Esophagus muscularis mucosa (tissue), 4 donors: ENCODE results near the gene TMEM114. TPM values are rescaled to one million over a fixed set of nuclear protein-coding genes. Genes with fewer than 3 reads are reported as not detected.

Experiments used
- DNase-seq: peaks from one replicate; pipeline ENCODE4 v3.0.0-alpha.2; 2017; ENCODE audit errors: extremely low spot score
- H3K27ac ChIP-seq, 4 donors: fragments of 200-600 bp; sonication (generic); replicated peaks in 1 of 4; 1 replicate in 3 of 4; 2 replicates in 1 of 4; pipeline ENCODE4 v1.5.1; 2016 to 2019; ENCODE audit warnings: mild to moderate bottlenecking in 1 of 4
- H3K27me3 ChIP-seq, 4 donors: fragments of 200-600 bp; sonication (generic); one replicate each; pipeline versions ENCODE4 v1.5.1 to v1.6.0; 2016 to 2019
- H3K36me3 ChIP-seq, 4 donors: fragments of 200-600 bp; sonication (generic); one replicate each; pipeline ENCODE4 v1.5.1; 2016 to 2019
- H3K4me1 ChIP-seq, 4 donors: fragments of 200-600 bp; sonication (generic); one replicate each; pipeline ENCODE4 v1.5.1; 2016 to 2019
- H3K4me3 ChIP-seq, 4 donors: fragments of 200-600 bp; sonication (generic); 1 replicate in 2 of 4; 2 replicates in 2 of 4; pipeline ENCODE4 v1.5.1; 2016 to 2019; ENCODE audit warnings: mild to moderate bottlenecking in 4 of 4, moderate library complexity in 1 of 4
- H3K9me3 ChIP-seq, 4 donors: fragments of 200-600 bp; sonication (generic); 1 replicate in 3 of 4; 2 replicates in 1 of 4; pipeline ENCODE4 v1.5.1; 2016 to 2019
- EP300 ChIP-seq: sonication (generic); formaldehyde crosslinking; IDR thresholded peaks from one replicate; pipeline ENCODE4 v1.6.1; 2017; ENCODE audit warnings: antibody characterized with exemption
- POLR2A ChIP-seq: fragments of 450-650 bp; IDR thresholded peaks from one replicate; pipeline ENCODE4 v1.6.1; 2017; ENCODE audit warnings: antibody characterized with exemption, moderate library complexity, mild to moderate bottlenecking, low read depth
- POLR2AphosphoS5 ChIP-seq, 2 donors: sonication (generic); formaldehyde crosslinking; IDR thresholded peaks; one replicate each; pipeline ENCODE4 v1.6.1; 2017; ENCODE audit warnings: antibody characterized with exemption in 2 of 2
- WGBS: methylation state at CpG from one replicate; pipeline ENCODE4 v1.1.5; 2018; 5-methylcytosine and 5-hydroxymethylcytosine counted together
- intact Hi-C: fragments of 100-400 bp; cut with DNase I; formaldehyde crosslinking; loops from one replicate; pipeline ENCODE4 v1.15.1; 2023
- total RNA-seq, 4 donors: library from RNA; depleted of rRNA; stranded (reverse); fragments of >200 nt; gene quantifications; one replicate each; pipeline versions ENCODE4 v1.1.0 to v1.2.1, GENCODE V29; 2016
- TF ChIP-seq, protein P1 (sequence below), 3 experiments: fragments of 200-600 bp in 2 of 3; fragments of 450-650 bp in 1 of 3; sonication (generic) in 2 of 3; IDR thresholded peaks; one replicate each; pipeline ENCODE4 v1.5.1; 2017 to 2019; ENCODE audit warnings: antibody characterized with exemption in 3 of 3, mild to moderate bottlenecking in 2 of 3, moderate library complexity in 1 of 3

Gene TMEM114
- total RNA-seq, 4 donors from 2014 or later: not detected

DNA sequence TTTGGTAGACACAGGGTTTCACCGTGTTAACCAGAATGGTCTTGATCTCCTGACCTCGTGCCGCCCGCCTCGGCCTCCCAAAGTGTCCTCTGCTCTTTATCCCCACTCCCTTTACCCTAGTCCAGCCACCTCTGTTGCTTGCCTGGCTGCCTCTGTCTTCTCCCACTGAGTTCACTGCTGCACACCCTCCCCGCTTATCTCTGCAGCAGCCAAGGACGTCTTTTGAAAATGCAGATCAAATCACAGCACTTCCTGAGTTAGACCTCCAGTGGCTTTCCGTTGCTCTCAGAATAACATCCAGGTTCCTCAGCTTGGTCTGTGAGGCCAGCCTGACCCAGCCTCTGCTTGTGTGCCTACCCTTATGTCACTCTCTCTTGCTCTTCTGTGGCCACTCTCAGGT lies 36.6 kb upstream of the TMEM114 start:
- no peak for DNase-seq
- Histone ChIP-seq H3K4me1 (peaks cover 15 to 32% (median 19%) of the 10 kb centered on the region in 4 donors), H3K27me3 (no peaks in the 10 kb centered on the region), H3K36me3 (peaks cover 44 to 79% (median 68%) of the 10 kb centered on the region in 4 donors), H3K27ac (no peak overlapping the region), H3K9me3 (no peaks in the 10 kb centered on the region), H3K4me3 (no peak overlapping the region)
- 91% methylated on average over 8 of the region's 8 CpGs for WGBS
- TF ChIP-seq POLR2AphosphoS5 (IDR thresholded peaks at IDR 0.05) (no peak), EP300 (no peak), POLR2A (no peak)
- TF ChIP-seq, protein P1, sequence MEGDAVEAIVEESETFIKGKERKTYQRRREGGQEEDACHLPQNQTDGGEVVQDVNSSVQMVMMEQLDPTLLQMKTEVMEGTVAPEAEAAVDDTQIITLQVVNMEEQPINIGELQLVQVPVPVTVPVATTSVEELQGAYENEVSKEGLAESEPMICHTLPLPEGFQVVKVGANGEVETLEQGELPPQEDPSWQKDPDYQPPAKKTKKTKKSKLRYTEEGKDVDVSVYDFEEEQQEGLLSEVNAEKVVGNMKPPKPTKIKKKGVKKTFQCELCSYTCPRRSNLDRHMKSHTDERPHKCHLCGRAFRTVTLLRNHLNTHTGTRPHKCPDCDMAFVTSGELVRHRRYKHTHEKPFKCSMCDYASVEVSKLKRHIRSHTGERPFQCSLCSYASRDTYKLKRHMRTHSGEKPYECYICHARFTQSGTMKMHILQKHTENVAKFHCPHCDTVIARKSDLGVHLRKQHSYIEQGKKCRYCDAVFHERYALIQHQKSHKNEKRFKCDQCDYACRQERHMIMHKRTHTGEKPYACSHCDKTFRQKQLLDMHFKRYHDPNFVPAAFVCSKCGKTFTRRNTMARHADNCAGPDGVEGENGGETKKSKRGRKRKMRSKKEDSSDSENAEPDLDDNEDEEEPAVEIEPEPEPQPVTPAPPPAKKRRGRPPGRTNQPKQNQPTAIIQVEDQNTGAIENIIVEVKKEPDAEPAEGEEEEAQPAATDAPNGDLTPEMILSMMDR (IDR thresholded peaks at IDR 0.05): no peak
- intact Hi-C loops: no loop called here

DNA sequence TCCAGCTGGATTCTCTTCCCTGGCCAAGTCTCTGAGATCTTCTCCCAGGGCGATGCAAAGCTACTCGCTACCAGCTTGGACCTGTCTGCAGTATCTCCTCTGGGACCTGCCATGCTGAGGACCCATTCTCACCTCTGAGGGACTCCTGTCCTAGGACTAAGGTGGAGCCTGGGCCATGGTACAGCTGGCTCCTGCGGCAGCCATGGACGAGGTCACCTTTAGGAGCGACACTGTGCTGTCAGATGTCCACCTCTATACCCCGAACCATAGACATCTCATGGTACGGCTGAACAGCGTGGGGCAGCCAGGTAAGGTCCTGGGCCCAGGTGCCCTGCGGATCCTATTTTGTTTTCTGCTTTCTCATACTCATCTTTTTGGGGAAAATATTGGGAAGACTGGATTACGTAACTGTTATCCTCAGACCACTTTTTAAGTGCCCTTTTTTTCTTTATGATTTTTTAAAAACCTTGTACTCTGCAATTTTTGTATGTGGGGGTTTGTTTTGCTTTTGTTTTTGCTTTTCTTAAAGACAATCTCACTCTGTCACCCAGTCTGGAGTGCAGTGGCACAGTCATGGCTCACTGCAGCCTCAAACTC lies 35.3 kb upstream of the TMEM114 start:
- H3K9me3 ChIP-seq: no peaks in the 10 kb centered on the region
- peaks cover 44 to 65% (median 54%) of the 10 kb centered on the region in 4 donors for H3K36me3 ChIP-seq
- TF ChIP-seq, protein P1 (IDR thresholded peaks at IDR 0.05): no peak
- TF ChIP-seq POLR2AphosphoS5 (IDR thresholded peaks at IDR 0.05) (no peak), EP300 (no peak), POLR2A (no peak)
- H3K4me1 ChIP-seq: peaks cover 15 to 37% (median 20%) of the 10 kb centered on the region in 4 donors
- WGBS: 94% methylated on average over 10 of the region's 10 CpGs
- no peak overlapping the region for H3K4me3 ChIP-seq
- no peak for DNase-seq
- no peaks in the 10 kb centered on the region for H3K27me3 ChIP-seq
- no peak overlapping the region for H3K27ac ChIP-seq
- intact Hi-C loops: no loop called here

DNA sequence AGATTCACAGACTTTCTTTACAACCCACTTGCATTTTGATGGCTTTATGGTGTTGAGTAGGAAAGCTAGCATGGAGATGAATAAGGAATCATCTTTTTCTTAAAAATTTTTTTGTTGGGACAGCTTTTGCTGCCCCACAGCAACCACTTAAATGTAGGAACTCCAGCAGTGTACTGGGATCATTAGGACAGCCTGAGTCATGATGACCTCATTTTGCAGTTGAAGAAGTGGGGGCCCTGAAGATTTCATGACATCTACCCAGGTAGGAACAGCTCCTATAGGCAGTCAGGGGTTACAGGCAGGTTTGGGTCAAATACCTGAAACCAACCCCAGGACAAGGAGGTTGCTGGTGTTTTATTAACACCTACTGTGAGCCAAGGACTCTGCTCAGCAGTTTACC lies 33.3 kb upstream of the TMEM114 start:
- Histone ChIP-seq H3K36me3 (peaks cover 31 to 46% (median 35%) of the 10 kb centered on the region in 4 donors), H3K9me3 (no peaks in the 10 kb centered on the region), H3K27me3 (peaks cover 0 to 6% (median 0%) of the 10 kb centered on the region in 4 donors), H3K27ac (no peak overlapping the region), H3K4me1 (peaks cover 15 to 37% (median 20%) of the 10 kb centered on the region in 4 donors), H3K4me3 (no peak overlapping the region)
- no peak for DNase-seq
- TF ChIP-seq EP300 (no peak), POLR2AphosphoS5 (IDR thresholded peaks at IDR 0.05) (no peak)
- intact Hi-C loops: no loop called here

DNA sequence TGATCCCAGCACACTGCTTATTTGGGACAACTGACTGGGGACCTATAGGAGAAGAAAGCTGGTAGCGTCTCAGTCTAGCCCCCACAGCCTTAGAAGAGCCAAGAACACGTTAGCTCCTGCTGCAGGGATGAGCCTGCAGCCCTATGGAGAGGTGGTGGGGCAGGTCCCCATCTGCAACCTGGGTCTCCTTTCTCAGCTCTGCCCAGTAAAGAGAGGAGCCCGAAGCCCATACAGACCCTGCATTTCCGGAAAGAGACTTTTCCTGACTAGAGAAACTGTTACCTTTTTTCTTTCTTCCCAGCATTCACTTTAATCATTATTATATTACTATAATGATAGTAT lies 32.0 kb upstream of the TMEM114 start:
- DNase-seq: no peak
- intact Hi-C loops: no loop called here
- H3K27ac ChIP-seq: peak overlapping the region in 3 of 4 donors; percentile 79 to 89 (median 88)
- H3K4me1 ChIP-seq: peaks cover 15 to 37% (median 20%) of the 10 kb centered on the region in 4 donors
- peaks cover 20 to 32% (median 21%) of the 10 kb centered on the region in 4 donors for H3K36me3 ChIP-seq
- peaks cover 0 to 6% (median 0%) of the 10 kb centered on the region in 4 donors for H3K27me3 ChIP-seq
- 11% methylated on average over 4 of the region's 4 CpGs for WGBS
- H3K4me3 ChIP-seq: peak overlapping the region; percentile 70 to 97 (median 84)
- no peaks in the 10 kb centered on the region for H3K9me3 ChIP-seq
- TF ChIP-seq POLR2A: no peak
- no peak for TF ChIP-seq POLR2AphosphoS5 (IDR thresholded peaks at IDR 0.05)
- TF ChIP-seq, protein P1 (IDR thresholded peaks at IDR 0.05): no peak
- TF ChIP-seq EP300: no peak

DNA sequence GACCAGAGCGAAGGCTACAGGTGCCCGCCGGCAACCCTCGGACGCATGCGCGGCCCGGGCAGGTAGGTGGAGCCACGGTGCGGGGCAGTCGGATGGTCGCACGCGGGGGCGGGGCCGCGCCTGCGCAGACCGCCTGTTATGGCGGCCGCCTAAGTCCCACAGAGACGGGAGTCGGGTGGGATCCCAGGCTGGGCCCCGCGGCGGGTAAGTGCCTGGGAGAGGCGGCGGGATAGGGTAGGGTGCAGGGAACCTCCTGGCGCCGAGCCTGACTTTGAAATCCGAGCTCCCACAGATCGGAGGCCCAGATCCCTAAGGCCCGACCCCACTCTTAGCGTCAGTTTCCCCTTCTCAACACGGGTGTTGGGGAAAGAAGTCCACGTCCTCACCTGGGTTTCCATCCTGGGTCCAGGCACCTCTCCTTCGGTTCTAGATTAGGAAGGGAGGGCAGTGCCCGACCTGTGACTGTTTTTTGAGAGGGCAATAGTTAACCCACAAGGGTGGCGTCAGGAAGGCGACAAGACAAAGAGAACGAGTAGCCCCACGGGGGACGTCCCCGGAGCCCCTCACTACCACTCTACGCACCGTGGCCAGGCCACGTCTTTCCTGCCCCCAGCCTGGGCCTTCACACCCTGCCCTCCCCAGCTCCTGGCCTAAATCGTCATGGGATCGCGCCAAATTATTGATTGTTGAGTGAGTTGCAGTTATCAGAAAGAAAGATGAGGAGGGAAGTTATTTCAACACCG lies 31.4 kb upstream of the TMEM114 start, which contains the start of gene METTL22:
Gene METTL22 (plus strand): TSS at position 127 of the 743 bp plus-strand sequence. CDS start 3,968 bp downstream, outside the sequence.
- Histone ChIP-seq H3K4me1 (peaks cover 15 to 37% (median 20%) of the 10 kb centered on the region in 4 donors), H3K27me3 (peaks cover 0 to 6% (median 0%) of the 10 kb centered on the region in 4 donors), H3K36me3 (peaks cover 14 to 27% (median 16%) of the 10 kb centered on the region in 4 donors), H3K9me3 (no peaks in the 10 kb centered on the region), H3K4me3 (peak within 1 kb of the TSS; percentile 70 to 97 (median 84)), H3K27ac (peak within 1 kb of the TSS; percentile 62 to 89 (median 84))
- intact Hi-C loops: no loop called here
- peak; percentile 38 for TF ChIP-seq POLR2A
- peak; percentile 89 to 91 for TF ChIP-seq POLR2AphosphoS5 (IDR thresholded peaks at IDR 0.05)
- TF ChIP-seq, protein P1 (IDR thresholded peaks at IDR 0.05): no peak
- no peak for TF ChIP-seq EP300
- WGBS: under 1% methylated on average over 23 of the region's 51 CpGs
- DNase-seq: peak; percentile 94
